Panc1 (cell line): ENCODE data around the gene YIF1A.

Experiments
- CTCF ChIP-seq: fragments of 450-650 bp; IDR thresholded peaks from 2 replicates; pipeline ENCODE4 v1.5.1; 2017; ENCODE audit warnings: mild to moderate bottlenecking
- REST ChIP-seq, 2 experiments: IDR thresholded peaks; 2 replicates each; pipeline ENCODE4 v1.6.1; 2011 to 2012; ENCODE audit warnings: low read depth in 2 of 2, control low read depth in 1 of 2, low read length in 1 of 2, mild to moderate bottlenecking in 1 of 2, moderate library complexity in 1 of 2; ENCODE audit not compliant: insufficient read depth in 1 of 2
- SIN3A ChIP-seq: IDR thresholded peaks from 2 replicates; pipeline ENCODE4 v1.6.1; 2012; ENCODE audit warnings: low read depth, mild to moderate bottlenecking, low read length, moderate library complexity, borderline replicate concordance; ENCODE audit not compliant: insufficient read depth

DNA sequence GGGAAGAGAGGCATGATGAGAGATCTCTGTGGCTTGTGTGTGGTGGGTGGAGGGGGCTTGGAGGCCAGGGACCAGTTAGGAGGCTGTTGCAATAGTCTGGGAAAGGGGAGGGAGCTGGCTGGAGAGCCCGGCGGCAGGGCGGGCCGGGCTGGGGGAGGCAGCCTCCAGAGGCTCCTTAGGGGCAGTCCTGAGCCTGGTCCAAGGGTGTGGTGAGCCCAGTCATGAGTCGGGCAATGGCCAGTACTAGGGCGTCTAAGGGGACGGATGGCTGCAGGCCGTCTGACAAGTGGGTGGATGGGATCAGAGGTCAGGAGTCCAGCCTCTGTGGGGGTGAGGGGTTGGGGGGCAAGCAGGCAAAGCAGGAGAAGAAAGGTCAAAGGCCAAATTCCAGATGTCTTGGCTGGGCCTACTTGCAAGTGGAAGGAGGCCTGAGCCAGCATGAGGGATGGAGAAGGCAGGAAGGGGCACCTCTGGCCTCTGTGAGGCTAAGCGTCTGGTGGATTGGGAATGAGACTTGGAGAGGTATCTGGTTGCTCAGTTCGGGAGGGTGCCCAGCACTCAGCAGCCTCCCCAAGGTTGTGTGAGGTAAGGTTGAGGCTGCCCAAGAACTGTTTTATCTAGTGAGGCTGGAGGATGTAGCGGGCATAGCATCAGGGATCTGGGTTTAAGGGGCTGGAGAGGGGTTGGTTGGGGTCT is 33.9 kb upstream of the YIF1A start:
- TF ChIP-seq CTCF (no peak), REST (IDR thresholded peaks at IDR 0.05; ENCODE audit: insufficient read depth in 1 of 2, low read depth in 2 of 2, low read length in 1 of 2) (no peak), SIN3A (no peak)
